CD4-positive, alpha-beta T cell treated with Interleukin-2 at 100 ng/mL for 4 hours (primary cell): ENCODE data around the gene MSTO1.
"Not testable (repeated sequence)": the region's sequence is repeated elsewhere in the genome, so short reads cannot be mapped to it uniquely, and the experiment has no call there.

Experiments
- DNase-seq: peaks from one replicate; pipeline ENCODE4 v3.0.0-alpha.2; 2020; ENCODE audit warnings: low spot score

The MSTO1 gene

DNA sequence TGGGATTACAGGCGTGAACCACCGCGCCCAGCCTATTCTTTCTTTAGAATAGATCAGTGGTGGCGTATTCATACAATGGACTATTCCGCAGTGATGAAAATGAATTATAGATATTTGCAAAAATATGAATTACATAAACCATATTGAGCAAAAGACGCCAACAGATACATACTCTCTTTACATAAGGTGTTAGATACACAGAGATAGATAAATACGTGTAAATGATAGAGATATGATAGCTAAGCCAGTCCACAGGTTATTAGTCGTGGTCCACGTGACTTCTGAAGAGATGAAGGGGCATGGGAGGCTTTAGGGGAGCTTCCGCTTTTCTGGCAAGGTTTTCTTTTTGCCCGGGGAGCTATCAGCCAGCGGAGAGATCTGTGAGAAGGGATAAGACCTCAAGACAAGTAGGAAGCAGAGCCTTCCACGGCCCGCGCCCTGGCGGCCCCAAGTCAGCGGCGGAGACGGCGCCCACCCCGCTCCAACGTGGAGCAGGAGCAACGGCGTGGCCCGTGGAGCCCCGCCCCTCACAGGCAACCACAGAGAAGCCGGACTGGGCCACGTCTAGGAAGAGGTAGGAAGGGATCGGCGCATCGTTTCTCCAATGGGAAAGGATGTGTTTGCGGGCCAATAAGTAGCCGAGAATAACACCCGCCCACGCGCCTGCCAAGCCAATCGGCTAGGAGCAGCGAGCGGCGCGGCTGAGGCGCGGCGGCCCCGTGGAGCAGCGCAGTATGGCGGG, at the start of gene MSTO1:
Gene MSTO1 (plus strand): TSS at position 704 of the 742 bp plus-strand sequence. CDS start 31 bp downstream, at position 735.
- DNase-seq = peak; percentile 95

DNA sequence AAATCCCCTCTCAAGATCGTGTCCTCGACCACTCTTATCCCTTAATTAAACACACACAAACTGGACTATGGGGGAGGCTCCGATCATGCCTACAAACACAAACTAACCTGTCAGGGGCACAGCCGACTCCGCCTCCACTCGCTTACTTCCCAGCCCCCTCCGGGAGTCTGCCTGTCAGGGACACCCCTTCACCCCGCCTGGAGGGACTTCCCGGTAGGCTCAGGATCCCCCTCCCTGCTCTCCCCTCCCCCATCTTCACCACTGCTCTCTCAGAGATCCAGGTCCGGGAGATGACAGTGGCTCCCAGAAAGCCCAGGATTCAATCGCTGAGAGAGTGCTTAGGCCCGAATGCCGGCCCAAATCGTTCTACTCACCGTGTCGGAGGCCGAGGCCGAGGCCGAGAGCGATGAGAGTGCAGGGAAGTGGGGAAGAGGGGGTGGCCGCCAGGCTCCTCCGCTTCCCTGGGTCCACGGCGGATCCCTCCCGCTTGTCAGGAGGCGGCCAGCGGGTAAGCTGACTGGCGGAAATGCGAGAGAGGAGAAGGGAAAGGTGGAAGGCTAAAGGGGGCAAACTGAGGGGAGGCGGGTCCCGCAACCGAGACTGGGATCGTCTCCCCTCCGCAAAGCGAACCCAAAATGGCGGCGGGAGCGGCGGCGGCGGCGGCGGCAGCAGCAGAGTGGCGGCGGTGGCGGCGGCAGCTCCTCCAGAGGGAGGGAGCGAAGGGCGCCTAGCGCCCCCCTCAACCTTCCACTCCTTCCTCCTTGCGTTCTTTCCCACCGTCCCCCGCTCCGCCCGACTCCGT, 48.0 kb upstream of the MSTO1 start:
- DNase-seq = peak; percentile 54

DNA sequence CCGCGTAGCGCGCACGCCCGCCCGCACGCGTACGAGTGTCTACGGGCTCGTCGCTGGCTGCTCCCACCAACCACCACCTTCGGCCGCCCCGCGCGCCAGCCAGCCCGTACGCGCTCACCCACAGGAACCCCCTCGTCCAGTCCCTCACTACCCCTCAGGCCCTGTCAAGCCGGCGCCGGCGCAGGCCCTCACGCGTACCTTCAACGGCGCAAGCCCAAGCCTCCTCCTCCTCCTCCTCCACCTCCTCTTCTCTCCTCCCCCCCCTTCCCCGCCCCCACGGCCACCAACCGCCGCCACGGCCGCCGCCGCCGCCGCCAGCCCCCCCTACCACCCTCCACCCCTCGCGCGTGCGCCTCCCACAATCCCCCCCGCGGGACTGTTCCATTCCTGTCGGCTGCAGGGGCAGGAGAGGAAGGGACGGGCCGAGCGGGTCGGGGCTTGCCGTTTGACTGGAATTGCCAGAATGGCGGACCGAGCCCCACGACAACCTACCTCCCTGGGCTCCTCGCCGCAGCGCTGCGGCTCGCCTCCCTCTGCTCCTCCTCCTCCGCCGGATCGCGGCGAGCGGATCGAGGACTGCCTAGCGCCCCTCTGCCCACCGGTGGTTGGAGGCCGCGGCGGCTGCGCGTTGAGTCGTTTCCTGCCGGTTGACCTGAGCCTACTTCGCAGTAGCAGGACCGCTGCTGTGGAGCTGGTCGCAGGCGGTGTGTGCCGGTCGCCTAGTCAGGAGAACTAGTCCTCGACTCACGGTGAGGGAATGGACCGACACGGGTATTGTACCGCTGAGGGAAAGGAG, 47.2 kb upstream of the MSTO1 start, which contains the start of gene ASH1L:
Gene ASH1L (minus strand): TSS at position 223 of the 796 bp plus-strand sequence. CDS start 41,284 bp downstream, outside the sequence.
- peak; percentile 93 for DNase-seq

DNA sequence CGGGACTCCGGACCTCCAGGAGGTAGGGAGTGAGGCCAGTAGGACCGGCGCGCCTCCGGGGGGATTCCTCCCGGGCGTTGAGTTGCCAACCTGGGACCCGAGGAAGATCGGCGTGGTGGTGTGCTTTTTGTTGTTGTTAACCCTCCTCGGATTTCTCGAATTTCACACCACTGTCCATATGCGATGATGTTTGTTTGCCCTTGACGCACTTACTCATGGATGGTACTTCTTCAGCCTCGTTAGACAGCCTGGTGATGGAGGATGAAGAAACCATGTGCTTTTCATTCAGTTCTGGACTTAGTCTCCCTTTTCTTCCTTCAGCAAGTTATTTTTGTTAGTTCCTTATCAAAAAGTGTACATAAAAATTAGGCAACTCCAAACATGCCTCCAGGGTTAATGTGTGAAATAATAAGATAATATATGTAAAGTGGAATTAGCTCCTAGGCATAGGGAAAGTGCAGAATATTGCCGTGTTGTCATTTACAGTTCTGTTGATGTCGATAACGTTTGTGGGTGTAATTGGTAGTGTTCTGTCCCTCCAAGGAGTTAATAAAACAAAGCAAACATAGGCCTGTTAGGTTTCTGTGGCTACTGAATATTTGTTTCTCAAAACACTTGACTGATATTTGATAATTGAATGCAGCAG, 46.5 kb upstream of the MSTO1 start:
- peak; percentile 2 for DNase-seq

DNA sequence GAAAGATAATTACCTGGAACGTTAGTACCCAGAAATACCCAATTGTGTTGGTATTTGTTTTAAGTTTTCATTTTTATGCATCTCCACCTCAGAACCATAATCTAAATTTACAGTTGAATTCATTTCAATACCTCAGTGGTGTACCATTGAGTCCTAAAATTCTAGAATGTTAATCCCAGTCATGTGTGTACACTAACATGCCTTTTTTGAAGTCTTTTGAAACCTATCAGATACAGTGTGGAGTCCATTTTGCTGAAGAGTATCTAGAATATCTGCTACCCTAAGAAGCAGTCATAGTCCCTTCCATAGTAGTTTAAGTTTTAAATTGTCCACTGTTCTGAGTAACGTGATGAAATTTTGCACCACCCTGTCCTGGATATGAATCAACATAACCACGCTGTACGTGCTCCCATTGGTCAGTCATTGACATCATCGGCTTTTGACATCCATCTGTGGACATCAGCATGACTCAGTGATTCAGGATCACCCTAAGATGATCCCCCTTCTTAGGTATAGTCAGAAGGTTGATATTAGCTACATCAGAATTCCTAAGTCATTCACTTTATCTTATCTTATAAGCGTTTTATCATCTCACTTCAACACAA, 39.9 kb upstream of the MSTO1 start:
- no peak for DNase-seq

DNA sequence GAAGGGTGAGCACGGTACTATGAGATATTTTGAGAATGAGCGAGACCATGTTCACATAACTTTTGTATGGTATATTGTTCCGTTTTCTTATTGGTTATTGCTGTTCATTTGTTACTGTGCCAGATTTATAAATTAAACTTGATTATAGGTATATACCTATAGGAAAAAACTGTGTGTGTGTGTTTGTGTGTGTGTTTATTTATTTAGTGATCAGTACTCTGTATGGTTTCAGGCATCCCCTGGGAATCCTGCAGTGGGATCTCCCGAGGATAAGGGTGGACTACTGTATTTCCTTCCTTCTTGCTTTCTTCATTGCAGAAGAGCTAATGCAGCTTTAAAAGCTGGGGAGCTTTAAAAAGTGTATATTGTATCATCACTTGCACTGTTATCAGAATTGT, 39.4 kb upstream of the MSTO1 start:
- no peak for DNase-seq

DNA sequence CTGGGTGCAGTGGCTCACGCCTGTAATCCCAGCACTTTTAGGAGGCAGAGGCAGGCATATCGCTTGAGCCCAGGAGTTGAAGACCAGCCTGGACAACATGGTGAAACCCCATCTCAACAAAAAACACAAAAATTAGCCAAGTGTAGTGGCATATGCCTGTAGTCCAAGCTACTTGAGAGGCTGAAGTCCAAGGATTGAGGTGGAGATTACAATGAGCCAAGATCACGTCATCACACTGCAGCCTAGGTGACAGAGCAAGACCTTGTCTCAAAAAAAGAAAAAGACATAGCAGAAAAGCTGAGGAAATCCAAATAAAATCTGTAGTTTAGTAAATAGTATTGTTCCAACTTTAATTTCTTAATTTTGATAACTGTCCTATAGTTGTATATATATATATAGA, 35.9 kb upstream of the MSTO1 start:
- no peak for DNase-seq

DNA sequence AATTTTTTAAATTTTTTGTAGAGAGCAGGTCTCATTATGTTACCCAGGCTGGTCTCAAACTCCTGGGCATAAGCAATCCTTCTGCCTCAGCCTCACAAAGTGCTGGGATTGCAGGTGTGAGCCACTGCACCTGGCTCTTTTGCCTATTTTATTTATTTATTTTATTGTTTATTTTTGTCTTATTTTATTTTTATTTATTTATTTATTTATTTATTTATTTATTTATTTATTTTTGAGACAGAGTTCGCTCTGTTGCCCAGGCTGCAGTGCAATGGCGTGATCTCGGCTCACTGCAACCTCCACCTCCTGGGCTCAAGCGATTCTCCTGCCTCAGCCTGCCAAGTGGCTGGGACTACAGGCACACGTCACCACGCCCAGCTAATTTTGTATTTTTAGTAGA, 34.4 kb upstream of the MSTO1 start:
- DNase-seq = not testable (repeated sequence)

DNA sequence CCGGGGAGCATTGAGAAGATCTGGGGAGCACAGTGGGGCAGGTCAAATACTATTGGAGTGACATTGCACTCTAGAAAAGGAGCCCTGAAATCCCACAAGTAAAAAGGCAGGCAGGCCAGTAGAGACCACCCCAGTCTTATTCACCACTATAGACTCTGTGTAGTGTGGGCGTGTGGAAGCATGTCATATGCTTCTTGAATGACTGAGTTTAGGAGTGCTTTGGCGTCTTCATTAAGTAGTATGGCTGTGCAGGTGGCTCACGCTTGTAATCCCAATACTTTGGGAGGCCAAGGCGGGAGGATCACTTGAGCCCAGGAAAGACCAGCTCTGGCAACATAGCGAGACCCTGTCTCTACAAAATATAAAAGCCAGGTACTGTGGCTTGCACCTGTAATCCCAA, 26.2 kb upstream of the MSTO1 start:
- not testable (repeated sequence) for DNase-seq

DNA sequence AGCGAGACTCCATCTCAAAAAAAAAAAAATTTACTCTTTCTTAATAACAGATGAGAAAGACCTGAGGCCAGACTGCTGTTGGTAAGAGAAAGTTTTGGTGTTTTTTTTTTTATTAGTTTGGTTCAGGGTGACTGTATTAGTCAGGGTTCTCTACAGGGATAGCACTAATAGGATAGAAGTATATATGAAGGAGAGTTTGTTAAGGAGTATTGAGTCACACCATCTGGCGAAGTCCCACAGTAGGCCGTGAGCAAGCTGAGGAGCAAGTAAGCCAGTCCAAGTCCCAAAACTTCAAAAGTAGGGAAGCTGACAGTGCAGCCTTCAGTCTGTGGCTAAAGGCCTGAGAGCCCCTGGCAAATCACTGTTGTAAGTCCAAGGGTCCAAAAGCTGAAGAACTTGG, 20.7 kb upstream of the MSTO1 start:
- not testable (repeated sequence) for DNase-seq

DNA sequence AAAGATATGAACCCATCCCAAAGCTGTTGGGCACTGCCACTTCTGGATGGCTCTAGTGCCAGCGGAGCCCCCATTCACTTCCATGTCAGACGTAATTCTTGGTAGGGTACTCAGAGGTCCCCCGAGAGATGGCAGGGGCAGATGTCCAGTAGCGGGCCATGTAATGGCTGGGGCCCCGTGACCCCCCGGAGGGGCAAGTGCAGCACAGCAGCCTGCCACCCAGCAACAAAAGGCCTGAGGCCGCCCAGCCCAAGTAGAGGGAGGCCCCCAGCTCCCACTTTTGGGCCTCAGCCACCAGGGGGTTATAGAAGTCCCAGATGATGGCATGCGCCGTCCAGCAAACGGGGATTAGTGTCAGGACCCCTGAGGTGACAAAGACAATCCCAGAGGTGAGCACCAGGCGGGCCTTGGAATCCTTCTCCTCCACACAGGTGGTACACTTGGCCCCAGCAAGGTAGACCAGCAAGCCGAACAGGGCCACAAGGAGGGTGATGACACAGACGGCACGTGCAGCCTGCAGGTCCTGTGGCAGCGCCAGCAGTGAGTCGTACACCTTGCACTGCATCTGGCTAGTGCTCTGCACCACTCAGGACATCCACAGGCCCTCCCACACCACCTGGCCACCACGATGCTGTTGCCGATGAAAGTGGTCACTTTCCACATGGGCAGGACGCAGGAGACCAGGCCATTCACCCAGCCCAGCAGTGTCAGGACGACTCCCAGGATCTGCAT, 19.3 kb upstream of the MSTO1 start:
- not testable (repeated sequence) for DNase-seq

DNA sequence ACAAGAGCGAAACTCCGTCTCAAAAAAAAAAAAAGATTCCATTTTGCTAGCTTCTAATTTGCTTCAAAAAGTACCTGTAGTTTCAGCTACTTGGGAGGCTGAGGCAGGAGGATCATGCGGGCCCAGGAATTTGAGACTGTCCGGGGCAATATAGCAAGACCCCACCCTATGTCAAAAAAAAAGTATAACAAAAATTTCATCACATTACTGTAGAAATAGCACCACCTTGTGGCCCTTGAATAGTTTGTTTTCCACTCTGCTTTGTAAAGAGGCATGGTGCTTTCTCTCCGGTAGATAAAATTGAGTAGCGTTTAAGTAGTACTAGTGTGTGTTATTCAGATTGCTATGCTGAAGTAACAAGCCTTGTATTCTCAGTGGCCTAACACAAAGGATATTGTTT, 18.2 kb upstream of the MSTO1 start:
- DNase-seq = peak; percentile 73

DNA sequence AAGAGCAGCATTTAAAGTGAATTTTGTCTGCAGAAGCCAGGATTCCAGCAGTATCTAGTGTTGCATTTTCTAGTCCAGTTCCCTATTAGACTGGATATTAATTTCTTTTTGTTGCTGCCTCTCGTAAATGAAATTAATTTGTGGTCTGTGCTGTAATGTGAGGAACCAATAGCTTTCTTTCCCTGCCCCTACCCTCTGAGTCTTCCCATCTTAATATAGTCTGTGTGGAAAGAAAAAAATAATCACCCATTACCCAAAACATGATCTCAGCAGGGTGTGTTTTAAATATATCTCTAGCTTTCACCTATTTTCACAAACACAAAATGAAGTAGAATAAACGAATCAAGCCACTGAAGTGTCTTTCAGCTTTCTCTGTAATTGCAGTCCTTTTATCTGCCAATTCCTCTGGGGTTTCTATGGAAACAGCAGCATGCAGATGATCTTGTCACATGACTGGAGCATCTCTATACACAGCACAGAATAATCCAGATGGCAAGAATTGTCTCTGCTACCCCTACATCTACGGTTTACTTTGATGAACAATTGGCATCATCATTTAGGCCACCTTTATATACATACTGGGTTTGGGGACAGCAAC, 14.0 kb upstream of the MSTO1 start:
- not testable (repeated sequence) for DNase-seq

DNA sequence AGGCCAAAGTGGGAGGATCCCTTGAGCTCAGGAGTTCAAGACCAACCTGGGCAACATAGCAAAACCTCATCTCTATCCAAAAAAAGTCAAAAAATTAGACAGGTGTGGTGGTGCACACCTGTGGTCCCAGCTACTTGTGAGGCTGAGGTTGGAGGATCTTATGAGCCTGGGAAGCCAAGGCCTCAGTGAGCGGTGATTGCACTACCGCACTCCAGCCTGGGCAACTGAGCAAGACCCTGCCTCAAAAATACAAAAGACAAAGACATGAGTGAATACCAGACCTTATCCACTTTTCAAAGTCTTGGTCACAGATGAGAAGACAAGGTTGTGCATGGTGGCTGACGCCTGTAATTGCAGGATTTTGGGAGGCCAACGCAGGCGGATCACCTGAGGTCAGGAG, 13.2 kb upstream of the MSTO1 start:
- DNase-seq = no peak

DNA sequence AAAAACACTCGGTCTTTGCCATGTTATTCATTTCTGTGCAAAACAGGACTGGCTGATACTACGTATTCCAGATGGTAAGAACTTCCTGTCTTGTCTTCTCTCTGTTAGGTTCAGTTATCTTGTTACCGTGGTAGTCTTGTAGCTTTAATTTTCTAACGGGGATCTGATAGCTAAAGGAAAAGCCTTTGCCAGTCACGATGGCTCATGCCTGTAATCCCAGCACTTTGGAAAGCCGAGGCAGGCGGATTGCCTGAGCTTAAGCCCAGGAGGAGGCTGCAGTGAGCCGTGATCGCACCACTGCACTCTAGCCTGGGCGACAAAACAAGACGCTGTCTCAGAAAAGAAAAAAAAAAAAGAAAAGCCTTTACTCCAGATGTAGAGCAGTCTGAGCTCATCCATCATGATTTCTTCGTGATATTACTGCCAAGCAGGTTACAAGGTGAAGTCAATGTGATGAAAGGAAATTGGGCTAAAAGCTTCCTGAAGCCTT, 11.1 kb upstream of the MSTO1 start:
- no peak for DNase-seq

DNA sequence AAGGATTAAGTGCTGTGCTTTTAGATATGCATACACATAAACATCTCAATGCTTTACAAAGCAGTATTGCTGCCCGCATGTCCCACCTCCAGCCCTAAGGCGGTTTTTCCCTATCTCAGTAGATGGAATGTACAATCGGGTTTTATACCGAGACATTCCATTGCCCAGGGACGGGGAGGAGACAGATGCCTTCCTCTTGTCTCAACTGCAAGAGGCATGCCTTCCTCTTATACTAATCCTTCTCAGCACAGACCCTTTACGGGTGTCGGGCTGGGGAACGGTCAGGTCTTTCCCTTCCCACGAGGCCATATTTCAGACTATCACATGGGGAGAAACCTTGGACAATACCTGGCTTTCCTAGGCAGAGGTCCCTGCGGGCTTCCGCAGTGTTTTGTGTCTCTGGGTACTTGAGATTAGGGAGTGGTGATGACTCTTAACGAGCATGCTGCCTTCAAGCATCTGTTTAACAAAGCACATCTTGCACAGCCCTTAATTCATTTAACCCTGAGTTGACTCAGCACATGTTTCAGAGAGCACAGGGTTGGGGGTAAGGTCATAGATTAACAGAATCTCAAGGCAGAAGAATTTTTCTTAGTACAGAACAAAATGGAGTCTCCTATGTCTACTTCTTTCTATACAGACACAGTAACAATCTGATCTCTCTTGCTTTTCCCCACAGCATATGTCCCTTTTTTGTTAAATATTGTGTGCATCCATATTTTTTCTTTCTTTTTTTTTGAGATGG, 10.0 kb upstream of the MSTO1 start:
- DNase-seq = not testable (repeated sequence)

DNA sequence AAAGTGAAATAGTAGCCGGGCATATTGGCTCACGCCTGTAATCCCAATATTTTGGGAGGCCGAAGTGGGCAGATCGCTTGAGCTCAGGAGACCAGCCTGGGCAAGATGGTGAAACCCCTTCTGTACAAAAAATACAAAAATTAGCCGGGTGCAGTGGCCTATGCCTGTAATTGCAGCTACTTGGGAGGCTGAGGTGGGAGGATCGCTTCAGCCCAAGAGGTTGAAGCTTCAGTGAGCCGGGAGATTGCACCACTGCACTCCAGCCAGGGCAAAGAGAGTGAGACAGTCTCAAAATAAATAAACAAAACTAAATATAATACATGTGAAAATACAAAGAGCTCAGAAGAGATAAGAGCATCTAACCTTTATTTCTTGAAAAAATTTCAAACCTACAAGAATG, 2.3 kb upstream of the MSTO1 start:
- DNase-seq = no peak

DNA sequence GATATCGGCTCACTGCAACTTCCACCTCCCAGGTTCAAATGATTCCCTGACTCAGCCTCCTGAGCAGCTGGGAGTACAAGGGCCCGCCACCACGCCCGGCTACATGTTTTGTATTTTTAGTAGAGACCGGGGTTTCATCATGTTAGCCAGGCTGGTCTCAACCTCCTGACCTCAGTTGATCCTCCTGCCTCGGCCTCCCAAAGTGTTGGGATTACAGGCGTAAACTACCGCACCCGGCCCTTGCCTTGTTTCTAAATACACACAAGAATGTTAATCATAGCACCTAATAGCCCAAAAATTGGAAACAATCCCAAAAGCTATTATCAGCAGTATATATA, 1.2 kb upstream of the MSTO1 start:
- DNase-seq = no peak

DNA sequence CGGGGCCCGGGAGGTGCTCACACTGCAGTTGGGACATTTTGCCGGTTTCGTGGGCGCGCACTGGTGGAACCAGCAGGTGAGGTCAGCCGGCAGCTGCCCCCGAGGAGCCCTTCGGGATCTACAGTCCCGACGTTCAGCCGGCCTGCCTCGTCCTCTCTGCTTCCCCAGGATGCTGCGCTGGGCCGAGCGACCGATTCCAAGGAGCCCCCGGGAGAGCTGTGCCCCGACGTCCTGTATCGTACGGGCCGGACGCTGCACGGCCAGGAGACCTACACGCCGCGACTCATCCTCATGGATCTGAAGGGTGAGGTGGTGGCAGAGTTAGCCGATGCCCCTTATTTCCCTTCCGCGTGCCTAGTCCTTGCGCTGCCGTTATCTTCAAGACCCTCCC, 234 bp downstream of the MSTO1 start:
- not testable (repeated sequence) for DNase-seq

DNA sequence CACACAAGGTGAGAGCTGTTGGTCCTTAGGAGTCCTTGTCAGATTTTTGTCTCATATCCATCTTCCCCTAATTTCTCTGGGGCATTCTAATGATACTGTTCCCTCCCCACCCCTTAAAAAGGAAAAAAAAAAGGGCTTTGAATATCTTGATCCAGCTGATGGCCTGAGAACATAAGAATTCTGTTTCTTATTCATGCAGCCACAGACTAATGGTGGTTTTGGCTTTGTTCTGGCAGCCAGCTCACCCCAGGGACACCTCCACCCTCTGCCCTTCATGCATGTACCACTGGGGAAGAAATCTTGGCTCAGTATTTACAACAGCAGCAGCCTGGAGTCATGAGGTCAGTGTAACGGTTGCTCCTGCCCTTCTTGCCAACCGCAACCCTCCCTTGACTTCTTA, 3.2 kb downstream of the MSTO1 start:
- not testable (repeated sequence) for DNase-seq
